HepG2 (cell line): Measurements from ENCODE around the gene PPM1E. TPM values are rescaled to one million over a fixed set of nuclear protein-coding genes. Genes with fewer than 3 reads are reported as not detected.
A peak's percentile ranks its signal among the peaks of the same experiment; 100 is the strongest.

Source experiments
- ARID4A ChIP-seq: sonication (generic); formaldehyde crosslinking; IDR thresholded peaks from 2 replicates; pipeline ENCODE4 v1.5.0; 2020; ENCODE audit warnings: mild to moderate bottlenecking, missing genetic modification reagents, borderline replicate concordance
- ATAD3A ChIP-seq: sonication (generic); formaldehyde crosslinking; IDR thresholded peaks from 2 replicates; pipeline ENCODE4 v1.4.0; 2020; ENCODE audit warnings: missing genetic modification reagents
- ATF1 ChIP-seq: IDR thresholded peaks from 2 replicates; pipeline ENCODE4 v1.6.1; 2016; ENCODE audit warnings: mild to moderate bottlenecking, control low read depth
- CREB3 ChIP-seq: sonication (generic); formaldehyde crosslinking; IDR thresholded peaks from 2 replicates; pipeline ENCODE4 v1.5.0; 2020; ENCODE audit warnings: missing genetic modification reagents
- GATAD2A ChIP-seq: IDR thresholded peaks from 2 replicates; pipeline ENCODE4 v1.6.1; 2016
- SNAPC4 ChIP-seq: sonication (generic); formaldehyde crosslinking; IDR thresholded peaks from 2 replicates; pipeline ENCODE4 v1.4.0; 2020; ENCODE audit warnings: mild to moderate bottlenecking, missing genetic modification reagents
- TBL1XR1 ChIP-seq: fragments of 150-350 bp; IDR thresholded peaks from 2 replicates; pipeline ENCODE4 v1.6.1; 2014; ENCODE audit warnings: borderline replicate concordance, low read length; ENCODE audit not compliant: partially characterized antibody
- U2AF2 ChIP-seq: fragments of 200-400 bp; formaldehyde crosslinking; IDR thresholded peaks from 2 replicates; pipeline ENCODE4 v1.6.1; 2017; ENCODE audit warnings: low read depth, mild to moderate bottlenecking, low read length
- YEATS4 ChIP-seq: sonication (generic); formaldehyde crosslinking; IDR thresholded peaks from 2 replicates; pipeline ENCODE4 v1.4.0; 2020; ENCODE audit warnings: missing genetic modification reagents, borderline replicate concordance
- ZFP91 ChIP-seq: sonication (generic); formaldehyde crosslinking; IDR thresholded peaks from 2 replicates; pipeline ENCODE4 v1.9.0; 2022; ENCODE audit warnings: missing genetic modification reagents, mild to moderate bottlenecking, borderline replicate concordance
- ZNF280D ChIP-seq: sonication (generic); formaldehyde crosslinking; IDR thresholded peaks from 2 replicates; pipeline ENCODE4 v1.5.1; 2020; ENCODE audit warnings: mild to moderate bottlenecking, missing genetic modification reagents
- ZNF430 ChIP-seq: sonication (generic); formaldehyde crosslinking; IDR thresholded peaks from 2 replicates; pipeline ENCODE4 v1.9.0; 2021; ENCODE audit warnings: mild to moderate bottlenecking, missing genetic modification reagents
- ZNF570 ChIP-seq: sonication (generic); formaldehyde crosslinking; IDR thresholded peaks from 2 replicates; pipeline ENCODE4 v1.4.0; 2020; ENCODE audit warnings: mild to moderate bottlenecking, missing genetic modification reagents, borderline replicate concordance
- ZNF644 ChIP-seq: IDR thresholded peaks from 2 replicates; pipeline ENCODE4 v1.6.1; 2016; ENCODE audit warnings: low read depth
- polyA plus RNA-seq, 8 experiments: library from polyadenylated mRNA; depleted of rRNA in 3 of 8; stranded (reverse) in 7 of 8; unstranded in 1 of 8; fragments of >200 nt; fragmentation: Illumina TruSeq in 4 of 8; extraction: Trizol in 4 of 8; gene quantifications; 2 replicates each; pipeline versions ENCODE4 v1.2.1 to v1.2.3, GENCODE V29; 2011 to 2016; ENCODE audit warnings: low read depth in 4 of 8, missing spikeins in 1 of 8, mixed read lengths in 1 of 8; ENCODE audit not compliant: insufficient read depth in 1 of 8
- total RNA-seq, 5 experiments: library from RNA; depleted of rRNA; stranded (reverse); fragments of >200 nt; fragmentation: Illumina TruSeq; extraction: Trizol; gene quantifications; 2 replicates each; pipeline ENCODE4 v1.2.3, GENCODE V29; 2016; ENCODE audit warnings: low read depth in 1 of 5

The PPM1E gene
- total and polyA plus RNA-seq, 2 of the 13 experiments (the other 11 are each of a cell fraction or from before 2014, with no cell fraction given): 0.15 TPM; not detected in 1

GRCh38 chr17:58829172-58829637 is 73.6 kb downstream of the PPM1E start (continued):
- TF ChIP-seq ARID4A (CRISPR knock-in tag) (no peak), ATAD3A (no peak), ZNF644 (CRISPR knock-in tag) (0 out of 2 replicates have a peak, but pooled peaks have one; percentile 30), ZNF570 (CRISPR knock-in tag) (no peak), YEATS4 (CRISPR knock-in tag) (no peak), ZFP91 (no peak), ZNF430 (peak; percentile 46; the same call in 1 of the 2 replicates), ZNF280D (CRISPR knock-in tag) (peak; percentile 97), CREB3 (CRISPR knock-in tag) (no peak), GATAD2A (CRISPR knock-in tag) (peak; percentile 57; the same call in 1 of the 2 replicates), TBL1XR1 (no peak), ATF1 (no peak; the same call in 1 of the 2 replicates), U2AF2 (no peak), SNAPC4 (no peak)
